Measurements from ENCODE around the gene GAST.
"Not testable (repeated sequence)": the region's sequence is repeated elsewhere in the genome, so short reads cannot be mapped to it uniquely, and the experiment has no call there.

The GAST gene

DNA sequence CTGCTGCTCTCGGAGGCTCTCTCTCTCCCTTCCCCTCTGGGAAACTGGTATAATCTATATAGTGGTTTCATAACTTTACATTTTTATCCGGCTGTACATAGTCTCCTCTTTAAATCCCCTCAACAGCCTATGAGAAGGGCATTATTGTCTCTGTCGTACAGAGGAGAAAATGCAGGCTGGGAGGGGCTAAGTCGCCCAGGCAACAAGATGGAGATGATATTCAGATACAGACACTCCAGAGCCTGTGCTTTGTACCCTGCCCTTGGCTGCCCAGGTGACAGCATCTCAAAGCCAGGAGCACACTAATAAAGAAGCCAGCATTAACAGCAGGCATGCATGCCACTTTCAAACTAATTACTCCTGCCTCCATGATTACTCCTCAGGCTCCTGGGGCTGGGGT is 28.1 kb upstream of the GAST start:
- DNase-seq, result no peak

DNA sequence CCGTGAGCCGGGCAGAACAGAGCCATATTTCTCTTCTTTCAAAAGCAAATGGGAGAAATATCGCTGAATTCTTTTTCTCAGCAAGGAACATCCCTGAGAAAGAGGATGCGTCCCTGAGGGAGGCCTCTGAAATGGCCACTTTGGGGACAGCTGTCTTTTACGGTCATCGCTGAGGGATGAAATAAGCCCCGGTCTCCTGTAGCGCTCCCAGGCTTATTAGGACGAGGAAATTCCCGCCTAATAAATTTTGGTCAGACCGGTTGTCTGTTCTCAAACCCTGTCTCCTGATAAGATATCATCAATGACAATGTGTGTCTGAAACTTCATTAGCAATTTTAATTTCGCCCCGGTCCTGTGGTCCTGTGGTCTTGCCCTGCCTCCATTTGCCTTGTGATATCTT is 26.4 kb upstream of the GAST start:
- not testable (repeated sequence) for DNase-seq

- no peak for DNase-seq
Observed at GRCh38 chr17:41686281-41686680, 25.9 kb upstream of the GAST start.

- peak in 4 of 5 donors; percentile 41 to 71 (median 54) for DNase-seq
Observed at GRCh38 chr17:41687828-41688640, 24.1 kb upstream of the GAST start.

GRCh38 chr17:41688641-41689496 is 23.3 kb upstream of the GAST start, which contains the start of gene EIF1:
EIF1 (plus strand) TSS chr17:41688885; CDS start chr17:41689039, 154 bp downstream.
- peak; percentile 99 to 100 (median 99) for DNase-seq

GRCh38 chr17:41689497-41690299 is 22.4 kb upstream of the GAST start:
- peak in 2 of 5 donors; percentile 48 to 81 for DNase-seq

- no peak for DNase-seq
Observed at GRCh38 chr17:41690497-41690896, 21.6 kb upstream of the GAST start.

GRCh38 chr17:41691031-41691777 is 20.9 kb upstream of the GAST start:
- no peak for DNase-seq

GRCh38 chr17:41692722-41693521 is 19.2 kb upstream of the GAST start:
- DNase-seq, result peak in 1 of 5 donors; percentile 29

- no peak for DNase-seq
Observed at GRCh38 chr17:41695134-41695661, 16.9 kb upstream of the GAST start.

DNA sequence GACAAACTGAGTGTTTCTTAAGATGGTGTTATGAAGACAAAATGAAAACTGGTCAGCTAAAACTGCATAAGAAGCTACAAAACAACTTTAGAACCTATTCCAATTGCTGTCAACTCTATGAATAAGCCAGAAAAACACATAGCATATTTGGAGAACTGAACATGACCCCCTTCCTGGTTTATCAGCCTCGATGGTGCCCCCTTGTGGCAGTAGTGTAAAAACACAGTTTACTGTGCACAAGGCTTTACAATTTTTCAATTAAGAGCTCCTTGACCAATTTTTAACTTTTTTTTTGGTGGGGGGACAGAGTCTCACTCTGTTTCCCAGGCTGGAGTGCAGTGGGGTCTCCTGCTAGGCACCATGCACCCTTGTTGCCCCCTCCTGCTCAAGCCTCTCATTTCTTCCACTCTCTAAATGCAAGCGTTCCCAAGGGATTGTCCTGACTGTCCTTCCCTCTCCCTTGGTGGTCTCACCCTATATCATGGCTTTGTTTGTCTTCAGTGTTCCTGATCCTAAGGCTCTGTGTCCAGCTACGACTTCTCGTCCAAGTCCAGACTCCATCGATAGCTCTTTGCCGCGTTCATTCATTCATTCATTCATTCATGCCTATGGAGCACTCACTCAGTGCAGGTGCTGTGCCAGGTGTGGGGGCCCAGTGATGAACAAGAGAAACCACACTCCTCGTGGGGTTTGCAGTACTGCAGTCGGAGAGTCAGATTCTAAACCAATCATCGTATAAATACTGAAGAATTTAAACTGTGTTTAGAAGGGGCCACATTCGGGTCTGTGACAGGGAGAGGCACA is 16.0 kb upstream of the GAST start:
- peak; percentile 54 to 78 (median 73) for DNase-seq

GRCh38 chr17:41697122-41697962 is 14.8 kb upstream of the GAST start:
- no peak for DNase-seq

- not testable (repeated sequence) for DNase-seq
Observed at GRCh38 chr17:41700843-41701242, 11.3 kb upstream of the GAST start.

GRCh38 chr17:41702712-41703111 is 9.4 kb upstream of the GAST start:
- no peak for DNase-seq

DNA sequence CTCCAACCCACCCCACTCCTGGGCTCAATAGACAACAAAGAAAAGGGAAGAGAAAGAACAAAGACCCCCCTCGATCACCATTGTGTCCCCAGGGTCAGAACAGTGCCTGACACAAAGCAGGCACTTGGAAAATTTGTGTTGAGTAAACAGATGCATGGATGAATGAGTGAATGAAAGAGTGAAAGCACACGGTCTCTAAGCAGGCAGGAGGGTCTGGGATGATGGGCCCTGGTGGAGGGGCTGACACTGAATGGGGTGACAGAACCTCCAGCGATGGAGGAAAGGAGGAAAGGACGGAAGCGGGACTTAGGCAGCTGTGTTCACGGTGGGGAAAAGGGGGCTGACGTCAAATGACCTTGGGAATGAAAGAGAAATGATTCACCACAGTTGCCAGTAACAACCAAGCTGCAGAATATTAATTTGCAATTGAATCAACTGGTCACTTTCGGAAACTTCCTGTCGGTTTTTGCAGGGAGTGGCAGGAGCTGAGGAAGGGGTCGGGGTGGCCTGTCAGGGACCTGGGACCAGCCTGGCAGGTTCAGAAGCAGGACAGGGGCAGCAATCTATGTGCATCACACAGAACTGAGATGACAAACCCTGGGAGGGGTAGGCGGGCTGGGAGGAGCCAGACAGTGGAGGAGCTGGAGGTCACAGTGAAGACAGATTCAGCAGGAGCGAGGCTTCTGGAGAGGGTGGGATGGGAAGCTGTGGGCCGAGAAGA is 6.7 kb upstream of the GAST start:
- DNase-seq, result no peak

DNA sequence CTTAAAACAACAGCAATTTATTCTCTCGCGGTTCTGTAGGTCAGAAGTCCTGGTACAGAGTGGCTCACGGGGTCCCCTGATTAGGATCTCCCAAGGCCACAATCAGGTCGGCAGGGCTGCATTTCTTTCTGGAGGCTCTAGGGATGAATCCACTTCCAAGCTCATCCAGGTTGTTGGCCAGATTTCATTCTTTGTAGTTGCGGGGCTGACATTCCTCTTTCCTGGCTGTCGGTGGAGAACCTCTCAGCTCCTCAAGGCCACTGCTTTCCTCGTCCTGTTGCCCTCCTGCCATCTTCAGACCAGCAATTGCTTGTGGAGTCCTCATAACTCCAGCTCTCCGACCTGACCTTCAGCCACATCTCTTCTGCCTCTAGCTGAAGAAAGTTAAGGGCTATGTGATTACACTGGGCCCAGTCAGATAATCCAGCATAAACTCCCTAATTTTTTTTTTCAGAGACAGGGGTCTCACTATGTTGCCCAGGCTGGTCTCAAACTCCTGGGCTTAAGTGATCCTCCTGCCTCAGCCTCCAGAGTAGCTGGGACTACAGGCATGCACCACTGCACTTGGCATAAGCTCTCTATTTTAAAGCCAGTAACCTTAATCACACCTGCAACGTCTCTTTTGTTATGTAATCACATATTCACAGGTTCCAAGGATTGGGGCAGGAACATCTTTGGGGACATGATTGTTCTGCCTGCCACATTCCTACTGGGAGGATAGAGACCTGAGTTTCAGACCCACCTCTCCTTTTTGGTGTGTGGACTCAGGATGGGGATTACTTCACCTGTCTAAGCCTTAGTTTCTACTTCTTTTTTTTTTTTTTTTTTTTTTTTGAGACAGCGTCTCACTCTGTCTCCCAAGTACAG is 4.1 kb upstream of the GAST start:
- no peak for DNase-seq

GRCh38 chr17:41710472-41711090 is 1.6 kb upstream of the GAST start:
- DNase-seq, result peak in 1 of 5 donors; percentile 40
